Sigmoid colon (tissue), 4 donors: ENCODE measurements around the gene EPO.

Experiments
- CTCF ChIP-seq, 4 experiments: fragments of 450-650 bp in 3 of 4; fragments of 200-600 bp in 1 of 4; IDR thresholded peaks; one replicate each; pipeline ENCODE4 v1.5.1; 2016 to 2019; ENCODE audit warnings: antibody characterized with exemption in 4 of 4, mild to moderate bottlenecking in 3 of 4, moderate library complexity in 2 of 4
- EP300 ChIP-seq, 4 donors: sonication (generic); formaldehyde crosslinking; IDR thresholded peaks; one replicate each; pipeline ENCODE4 v1.6.1; 2017; ENCODE audit warnings: antibody characterized with exemption in 4 of 4
- POLR2A ChIP-seq, 2 donors: fragments of 450-650 bp; IDR thresholded peaks; one replicate each; pipeline ENCODE4 v1.6.1; 2016; ENCODE audit warnings: antibody characterized with exemption in 2 of 2, mild to moderate bottlenecking in 2 of 2, moderate library complexity in 2 of 2
- POLR2AphosphoS5 ChIP-seq, 4 donors: sonication (generic); formaldehyde crosslinking; IDR thresholded peaks; one replicate each; pipeline ENCODE4 v1.6.1; 2017; ENCODE audit warnings: antibody characterized with exemption in 4 of 4

GRCh38 chr7:100739934-100740333 is 19.7 kb downstream of the EPO start:
- TF ChIP-seq POLR2AphosphoS5 (IDR thresholded peaks at IDR 0.05) (no peak), CTCF (IDR thresholded peaks at IDR 0.05) (no peak), POLR2A (IDR thresholded peaks at IDR 0.05) (no peak), EP300 (IDR thresholded peaks at IDR 0.05) (no peak)
